ENCODE measurements around the gene RSPRY1.

RSPRY1 gene

DNA sequence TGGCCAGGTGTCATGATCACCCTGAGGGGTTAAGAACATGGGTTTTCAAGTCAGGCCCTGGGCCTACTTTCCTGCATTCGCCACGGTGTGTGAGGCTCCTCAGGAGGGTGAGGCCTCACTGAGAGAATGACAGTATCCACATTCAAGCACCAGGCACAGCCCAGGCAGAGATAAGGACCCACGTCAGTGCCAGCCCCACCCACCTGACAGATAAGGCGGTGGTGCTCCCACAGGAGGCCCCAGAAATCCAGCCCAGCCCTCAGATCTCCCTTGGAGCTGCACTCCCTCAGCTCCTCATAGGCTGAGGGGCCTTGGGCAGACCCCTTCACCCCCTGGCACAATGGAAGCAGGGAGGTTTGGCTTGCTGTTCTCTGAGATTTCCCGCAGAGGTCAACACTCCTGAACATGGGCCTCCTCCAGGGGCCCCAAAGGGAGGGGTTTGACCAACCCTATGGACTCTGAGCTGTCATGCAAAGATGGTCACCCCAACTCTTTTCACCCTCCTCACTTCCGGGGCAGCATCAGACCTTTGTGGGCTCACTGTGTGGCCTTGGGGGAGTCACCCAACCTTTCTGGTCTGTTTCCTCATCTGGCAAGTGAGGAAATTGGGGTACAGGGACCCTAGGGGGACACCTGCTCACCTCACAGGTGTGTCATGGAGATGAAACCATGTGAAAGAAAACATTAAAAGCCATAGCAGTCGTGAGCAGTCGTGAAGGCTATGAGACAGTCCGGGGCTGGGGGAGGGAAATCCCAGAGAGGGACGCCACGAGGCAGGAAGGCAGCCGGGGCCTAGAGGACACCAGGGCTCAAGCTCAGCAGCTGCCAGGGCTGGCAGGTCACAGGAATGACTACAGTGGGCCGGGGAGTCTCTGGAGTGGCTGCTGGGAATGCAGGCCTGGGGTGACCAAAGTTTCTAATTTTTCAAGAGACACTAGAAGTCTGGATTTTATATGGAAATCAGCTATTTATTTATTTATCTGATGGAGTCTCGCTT lies 83.0 kb downstream of the RSPRY1 start:
- Histone ChIP-seq H3F3A (ENCODE audit: insufficient read depth, low read length) (no peaks in the 10 kb centered on the region), H3K27me3 (replicated peaks; ENCODE audit: insufficient read depth, low read length) (no peaks in the 10 kb centered on the region), H3K9ac (ENCODE audit: low read length) (no peak overlapping the region), H3K79me2 (ENCODE audit: low read length) (no peaks in the 10 kb centered on the region), H3K9me2 (replicated peaks; ENCODE audit: insufficient read depth, low read length) (no peaks in the 10 kb centered on the region), H3K4me2 (ENCODE audit: low read depth, low read length) (no peak overlapping the region), H3K27ac (ENCODE audit: low read length) (no peak overlapping the region), H3K36me3 (replicated peaks; ENCODE audit: insufficient read depth, low read length) (no peaks in the 10 kb centered on the region), H3K4me3 (ENCODE audit: low read length) (no peak overlapping the region), H3K9me3 (replicated peaks; ENCODE audit: insufficient read depth, low read length) (no peaks in the 10 kb centered on the region), H4K20me1 (ENCODE audit: insufficient read depth, low read length) (no peaks in the 10 kb centered on the region), H2AFZ (ENCODE audit: low read length) (no peak overlapping the region), H3K4me1 (ENCODE audit: low read length) (no peaks in the 10 kb centered on the region)
- no peak for DNase-seq
- TF ChIP-seq EZH2 (optimal IDR thresholded peaks at IDR 0.05; ENCODE audit: low read depth, low read length) (no peak), EZH2phosphoT487 (IDR thresholded peaks at IDR 0.05; ENCODE audit: low read length) (no peak)
- TF ChIP-seq, protein P1, sequence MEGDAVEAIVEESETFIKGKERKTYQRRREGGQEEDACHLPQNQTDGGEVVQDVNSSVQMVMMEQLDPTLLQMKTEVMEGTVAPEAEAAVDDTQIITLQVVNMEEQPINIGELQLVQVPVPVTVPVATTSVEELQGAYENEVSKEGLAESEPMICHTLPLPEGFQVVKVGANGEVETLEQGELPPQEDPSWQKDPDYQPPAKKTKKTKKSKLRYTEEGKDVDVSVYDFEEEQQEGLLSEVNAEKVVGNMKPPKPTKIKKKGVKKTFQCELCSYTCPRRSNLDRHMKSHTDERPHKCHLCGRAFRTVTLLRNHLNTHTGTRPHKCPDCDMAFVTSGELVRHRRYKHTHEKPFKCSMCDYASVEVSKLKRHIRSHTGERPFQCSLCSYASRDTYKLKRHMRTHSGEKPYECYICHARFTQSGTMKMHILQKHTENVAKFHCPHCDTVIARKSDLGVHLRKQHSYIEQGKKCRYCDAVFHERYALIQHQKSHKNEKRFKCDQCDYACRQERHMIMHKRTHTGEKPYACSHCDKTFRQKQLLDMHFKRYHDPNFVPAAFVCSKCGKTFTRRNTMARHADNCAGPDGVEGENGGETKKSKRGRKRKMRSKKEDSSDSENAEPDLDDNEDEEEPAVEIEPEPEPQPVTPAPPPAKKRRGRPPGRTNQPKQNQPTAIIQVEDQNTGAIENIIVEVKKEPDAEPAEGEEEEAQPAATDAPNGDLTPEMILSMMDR (IDR thresholded peaks at IDR 0.05; ENCODE audit: low read length): no peak

- Histone ChIP-seq H2AFZ (ENCODE audit: low read length) (no peak overlapping the region), H3K9ac (ENCODE audit: low read length) (no peak overlapping the region), H3K9me2 (replicated peaks; ENCODE audit: insufficient read depth, low read length) (no peaks in the 10 kb centered on the region), H3K27ac (ENCODE audit: low read length) (no peak overlapping the region), H4K20me1 (ENCODE audit: insufficient read depth, low read length) (no peaks in the 10 kb centered on the region), H3K36me3 (replicated peaks; ENCODE audit: insufficient read depth, low read length) (no peaks in the 10 kb centered on the region), H3K79me2 (ENCODE audit: low read length) (no peaks in the 10 kb centered on the region), H3K4me2 (ENCODE audit: low read depth, low read length) (no peak overlapping the region), H3K4me3 (ENCODE audit: low read length) (no peak overlapping the region), H3F3A (ENCODE audit: insufficient read depth, low read length) (no peaks in the 10 kb centered on the region), H3K9me3 (replicated peaks; ENCODE audit: insufficient read depth, low read length) (no peaks in the 10 kb centered on the region), H3K4me1 (ENCODE audit: low read length) (no peaks in the 10 kb centered on the region), H3K27me3 (replicated peaks; ENCODE audit: insufficient read depth, low read length) (no peaks in the 10 kb centered on the region)
- DNase-seq: no peak
- no peak for TF ChIP-seq EZH2 (optimal IDR thresholded peaks at IDR 0.05; ENCODE audit: low read depth, low read length)
- TF ChIP-seq, protein P1 (IDR thresholded peaks at IDR 0.05; ENCODE audit: low read length): no peak
- no peak for TF ChIP-seq EZH2phosphoT487 (IDR thresholded peaks at IDR 0.05; ENCODE audit: low read length)
Measured at GRCh38 chr16:57270221-57271062, 84.3 kb downstream of the RSPRY1 start.

DNA sequence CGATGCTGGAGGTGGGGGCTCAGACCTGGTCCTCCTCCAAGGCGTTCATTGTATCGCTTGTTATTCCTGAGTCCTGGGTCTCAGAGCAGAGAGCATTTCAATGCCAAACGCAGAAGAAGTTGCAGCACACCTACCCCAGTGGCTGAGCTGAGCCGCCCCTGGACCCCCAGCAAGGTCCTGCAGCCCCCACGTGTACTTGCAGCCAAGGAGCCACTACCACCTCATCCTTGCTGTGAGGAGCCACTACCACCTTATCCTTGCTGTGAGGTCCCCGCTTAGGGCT lies 84.9 kb downstream of the RSPRY1 start:
- no peak overlapping the region for H3K4me2 ChIP-seq (ENCODE audit: low read depth, low read length)
- H3K9me2 ChIP-seq (replicated peaks; ENCODE audit: insufficient read depth, low read length): no peaks in the 10 kb centered on the region
- TF ChIP-seq, protein P1 (IDR thresholded peaks at IDR 0.05; ENCODE audit: low read length): no peak
- TF ChIP-seq EZH2 (optimal IDR thresholded peaks at IDR 0.05; ENCODE audit: low read depth, low read length): no peak
- TF ChIP-seq EZH2phosphoT487 (IDR thresholded peaks at IDR 0.05; ENCODE audit: low read length): no peak
- H2AFZ ChIP-seq (ENCODE audit: low read length): no peak overlapping the region
- no peaks in the 10 kb centered on the region for H3K27me3 ChIP-seq (replicated peaks; ENCODE audit: insufficient read depth, low read length)
- no peak overlapping the region for H3K27ac ChIP-seq (ENCODE audit: low read length)
- H3K9me3 ChIP-seq (replicated peaks; ENCODE audit: insufficient read depth, low read length): no peaks in the 10 kb centered on the region
- no peaks in the 10 kb centered on the region for H3F3A ChIP-seq (ENCODE audit: insufficient read depth, low read length)
- no peaks in the 10 kb centered on the region for H3K36me3 ChIP-seq (replicated peaks; ENCODE audit: insufficient read depth, low read length)
- H3K9ac ChIP-seq (ENCODE audit: low read length): no peak overlapping the region
- H4K20me1 ChIP-seq (ENCODE audit: insufficient read depth, low read length): no peaks in the 10 kb centered on the region
- no peak for DNase-seq
- H3K79me2 ChIP-seq (ENCODE audit: low read length): no peaks in the 10 kb centered on the region
- no peak overlapping the region for H3K4me3 ChIP-seq (ENCODE audit: low read length)
- H3K4me1 ChIP-seq (ENCODE audit: low read length): no peaks in the 10 kb centered on the region

Measured in MM.1S (cell line).